ENCODE results near the gene GNAL. TPM values are rescaled to one million over a fixed set of nuclear protein-coding genes. Genes with fewer than 3 reads are reported as not detected.

GNAL gene
- 0.14 TPM in 1 of 2 replicates, not detected in the other for total RNA-seq

GRCh38 chr18:11688972-11689668, at the start of gene GNAL:
Gene GNAL, plus strand, starts transcription at chr18:11689264. Its CDS starts 300 bp downstream, at chr18:11689564.

GRCh38 chr18:11851146-11851805, 162.2 kb downstream of the GNAL start, which contains the start of gene CHMP1B:
Gene CHMP1B, plus strand, starts transcription at chr18:11851413. Its CDS starts 99 bp downstream, at chr18:11851512.

GRCh38 chr18:11908182-11909060, 219.4 kb downstream of the GNAL start, which contains the start of gene MPPE1:
Gene MPPE1, minus strand, starts transcription at chr18:11908317. Its CDS starts 11,053 bp downstream, at chr18:11897264.

Other genes with a start within 250 kb of the GNAL start
- gene SLC35G4, start 79.7 kb upstream of the GNAL start, total RNA-seq, result 0.14 TPM in 1 of 2 replicates, not detected in the other
- 51.1 and 54.3 TPM in 2 replicates for gene CHMP1B, start 162.1 kb downstream of the GNAL start, total RNA-seq
- gene MPPE1, start 219.1 kb downstream of the GNAL start, total RNA-seq, result 12.9 and 23.0 TPM in 2 replicates